Body of pancreas (tissue), 4 donors: ENCODE measurements around the gene DIPK1A.

Source experiments
- CTCF ChIP-seq, 7 experiments: fragments of 450-650 bp in 4 of 7; fragments of 200-600 bp in 3 of 7; sonication (generic) in 3 of 7; IDR thresholded peaks; one replicate each; pipeline ENCODE4 v1.5.1; 2016 to 2019; ENCODE audit warnings: antibody characterized with exemption in 7 of 7
- POLR2A ChIP-seq, 3 donors: fragments of 450-650 bp; IDR thresholded peaks; one replicate each; pipeline ENCODE4 v1.6.1; 2016; ENCODE audit warnings: antibody characterized with exemption in 3 of 3, mild to moderate bottlenecking in 2 of 3

- no peak for TF ChIP-seq CTCF (IDR thresholded peaks at IDR 0.05)
- TF ChIP-seq POLR2A (IDR thresholded peaks at IDR 0.05): no peak
These were observed 43.4 kb upstream of the DIPK1A start for GRCh38 chr1:93004566-93005251.
